GM18526 (cell line): ENCODE data around the gene ATMIN.

Source experiments
- POLR2A ChIP-seq: IDR thresholded peaks from 3 replicates; pipeline ENCODE4 v1.6.1; 2011; ENCODE audit not compliant: insufficient read length; ENCODE audit errors: extremely low read depth

ATMIN gene

DNA sequence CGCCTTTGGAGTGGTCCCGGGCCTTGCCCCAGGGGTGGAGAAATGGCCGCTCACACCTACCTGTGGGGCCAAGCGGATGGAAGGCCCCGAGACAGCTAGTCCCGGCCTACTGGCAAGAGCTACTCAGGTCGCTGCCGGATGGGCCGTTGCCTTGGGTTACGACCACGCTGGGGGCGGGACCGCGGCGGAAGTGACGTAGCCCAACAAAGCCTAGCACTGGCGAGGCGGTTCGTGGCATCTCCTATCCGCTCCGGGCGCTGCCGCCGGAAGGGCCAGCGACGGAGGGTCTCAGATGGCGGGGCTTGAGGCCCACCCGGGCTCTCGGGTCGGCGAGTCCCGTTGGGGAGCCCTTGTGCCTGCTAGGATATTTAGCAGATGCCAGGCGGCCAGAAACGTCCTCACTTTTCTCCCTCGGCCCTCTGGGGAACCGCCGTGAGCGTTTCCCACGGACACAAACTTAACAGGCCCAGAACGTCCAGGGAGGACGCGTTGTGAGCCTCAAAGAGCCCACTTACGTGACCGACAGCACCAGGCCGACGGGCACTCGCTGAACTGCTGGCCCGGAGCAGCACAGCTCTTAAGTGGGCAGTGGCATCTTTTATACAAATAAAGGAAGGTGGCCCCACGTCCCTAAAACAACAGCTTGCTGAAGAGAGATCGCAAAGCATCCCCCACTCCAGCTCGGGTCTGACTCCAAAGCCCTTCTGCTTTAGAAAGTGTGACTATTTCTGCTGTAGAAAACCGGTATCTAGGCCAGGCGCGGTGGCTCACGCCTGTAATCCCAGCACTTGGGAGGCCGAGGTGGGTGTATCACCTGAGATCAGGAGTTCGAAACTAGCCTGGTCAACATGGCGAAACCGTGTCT is 41.7 kb downstream of the ATMIN start, which contains the start of gene C16orf46:
TSS of gene C16orf46 (minus strand) at position 163 of the 865 bp plus-strand sequence. CDS start 13,283 bp downstream, outside the sequence.
- peak; percentile 89 for TF ChIP-seq POLR2A

- TF ChIP-seq POLR2A = no peak
Measured at GRCh38 chr16:81080233-81080632, 44.6 kb downstream of the ATMIN start.

DNA sequence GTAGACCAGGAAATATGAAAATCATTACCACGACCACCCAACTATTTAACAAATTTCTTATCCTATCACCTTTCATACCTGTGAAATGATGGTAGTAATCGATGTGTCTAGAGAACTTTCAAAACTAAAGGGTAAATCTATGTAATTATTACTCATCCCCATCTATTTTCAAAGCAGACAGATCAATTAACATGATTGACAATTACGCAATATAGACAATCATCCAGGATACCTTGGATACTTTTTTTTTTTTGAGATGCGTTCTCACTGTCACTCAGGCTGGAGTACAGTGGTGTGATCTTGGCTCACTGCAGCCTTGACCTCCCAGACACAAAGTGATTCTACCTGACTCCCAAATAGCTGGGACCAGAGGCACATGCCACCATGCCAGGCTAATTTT is 45.4 kb downstream of the ATMIN start:
- no peak for TF ChIP-seq POLR2A

- TF ChIP-seq POLR2A = no peak
Measured at GRCh38 chr16:81088836-81089235, 53.2 kb downstream of the ATMIN start.

DNA sequence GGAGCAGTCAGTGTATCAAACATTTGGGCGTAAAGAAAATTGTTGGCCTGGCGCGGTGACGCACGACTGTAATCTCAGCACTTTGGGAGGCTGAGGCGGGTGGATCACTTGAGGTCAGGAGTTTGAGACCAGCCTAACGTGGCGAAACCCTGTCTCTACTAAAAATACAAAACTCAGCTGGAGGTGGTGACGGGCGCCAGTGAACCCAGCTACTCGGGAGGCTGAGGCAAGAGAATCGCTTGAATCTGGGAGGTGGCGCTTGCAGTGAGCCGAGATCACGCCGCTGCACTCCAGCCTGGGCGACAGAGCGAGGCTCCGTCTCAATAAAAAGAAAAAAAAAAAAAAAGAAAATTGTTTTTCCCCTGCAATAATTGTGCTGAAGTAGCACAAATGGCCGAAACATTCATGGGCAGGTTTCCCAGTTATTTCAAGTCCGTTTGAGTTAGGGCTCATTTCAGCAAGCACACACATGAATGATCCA is 59.2 kb downstream of the ATMIN start:
- no peak for TF ChIP-seq POLR2A

DNA sequence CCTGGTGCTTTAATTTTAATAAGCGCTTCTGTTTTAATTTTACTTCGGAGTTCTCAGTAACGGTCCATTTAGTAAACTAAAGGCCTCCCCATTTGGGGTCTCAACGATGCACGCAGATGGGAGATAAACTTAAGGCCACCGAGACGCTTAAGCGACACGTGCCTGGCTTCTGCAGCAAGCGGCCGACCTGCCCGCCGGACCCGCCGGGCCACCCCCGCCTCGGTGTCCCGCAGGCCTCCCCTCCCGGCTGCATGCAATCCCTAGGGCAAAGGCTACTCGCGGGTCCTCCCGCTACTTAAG is 60.0 kb downstream of the ATMIN start:
- no peak for TF ChIP-seq POLR2A

DNA sequence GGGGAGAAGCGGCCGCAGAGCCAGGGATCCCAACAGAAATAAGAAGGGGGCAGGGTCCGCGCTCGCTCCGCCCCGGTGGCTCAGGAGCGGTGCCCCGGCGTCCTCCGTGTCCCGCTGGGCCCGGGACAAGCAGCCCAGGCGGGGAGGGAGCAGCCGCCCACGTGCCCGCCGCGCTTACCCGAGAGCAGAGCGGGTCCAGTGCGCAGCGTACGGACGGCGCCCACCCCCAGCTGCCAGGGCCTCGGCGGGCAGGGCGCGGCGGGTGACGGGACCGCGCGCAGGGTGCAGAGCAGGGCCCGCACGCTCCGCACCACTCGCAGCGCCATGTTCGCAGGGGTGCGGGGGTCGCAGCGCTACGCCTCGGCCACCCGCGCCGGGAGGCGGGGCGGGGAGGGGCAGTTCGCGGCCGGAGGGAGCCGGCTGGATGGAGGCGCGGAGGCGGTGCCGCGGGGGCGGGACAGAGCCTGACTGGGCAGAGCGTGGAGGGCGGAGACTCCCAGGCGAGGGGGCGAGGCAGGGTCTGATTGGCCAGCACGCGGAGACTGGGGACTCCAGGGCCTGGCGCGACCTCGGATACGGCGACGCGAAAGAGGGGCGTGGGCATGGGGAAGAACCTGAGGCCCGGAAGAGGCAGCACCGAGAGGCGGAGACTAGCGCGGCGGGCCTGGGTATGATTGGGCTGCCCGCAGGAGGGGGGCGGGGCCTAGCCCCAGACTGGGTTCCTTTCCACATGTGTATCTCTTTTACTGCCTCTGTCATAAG is 60.5 kb downstream of the ATMIN start, which contains the start of gene GCSH:
TSS of gene GCSH (minus strand) at position 443 of the 762 bp plus-strand sequence. CDS start at position 326, 117 bp downstream.
- TF ChIP-seq POLR2A = no peak

- TF ChIP-seq POLR2A = no peak
Measured at GRCh38 chr16:81096715-81097208, 61.1 kb downstream of the ATMIN start.
